HepG2 (cell line): ENCODE data around the gene SIDT1. TPM values are rescaled to one million over a fixed set of nuclear protein-coding genes. Genes with fewer than 3 reads are reported as not detected.
A peak's percentile ranks its signal among the peaks of the same experiment; 100 is the strongest.

ENCODE experiments used
- CHD2 ChIP-seq: IDR thresholded peaks from 2 replicates; pipeline ENCODE4 v1.6.1; 2011; ENCODE audit warnings: low read depth, low read length, improper control_type of control experiment
- CREB1 ChIP-seq, 2 experiments: fragments of 450-650 bp in 1 of 2; IDR thresholded peaks; 2 replicates each; pipeline ENCODE4 v1.6.1; 2016 to 2017; ENCODE audit warnings: control low read depth in 1 of 2, mild to moderate bottlenecking in 1 of 2, missing compliant biosample characterization in 1 of 2, missing genetic modification characterization in 1 of 2
- ETV5 ChIP-seq: IDR thresholded peaks from 2 replicates; pipeline ENCODE4 v1.6.1; 2018; ENCODE audit warnings: missing biosample characterization, missing genetic modification reagents, inconsistent platforms, borderline replicate concordance
- RFX5 ChIP-seq: IDR thresholded peaks from 2 replicates; pipeline ENCODE4 v1.6.1; 2011; ENCODE audit warnings: low read depth, low read length, improper control_type of control experiment
- RNF2 ChIP-seq: fragments of 450-650 bp; conservative IDR thresholded peaks from 2 replicates; pipeline ENCODE4 v1.6.1; 2016; ENCODE audit warnings: low read depth
- RXRB ChIP-seq: IDR thresholded peaks from 2 replicates; pipeline ENCODE4 v1.6.1; 2016; ENCODE audit warnings: borderline replicate concordance, missing genetic modification reagents, missing compliant biosample characterization
- SALL1 ChIP-seq: sonication (generic); formaldehyde crosslinking; IDR thresholded peaks from 2 replicates; pipeline ENCODE4 v1.8.0; 2022; ENCODE audit warnings: mild to moderate bottlenecking, missing genetic modification reagents
- STAG1 ChIP-seq: sonication (generic); formaldehyde crosslinking; IDR thresholded peaks from 2 replicates; pipeline ENCODE4 v1.4.0; 2020; ENCODE audit warnings: missing genetic modification reagents
- TFDP2 ChIP-seq: sonication (generic); formaldehyde crosslinking; IDR thresholded peaks from 2 replicates; pipeline ENCODE4 v1.4.0; 2020; ENCODE audit warnings: missing genetic modification reagents
- ZFY ChIP-seq: sonication (generic); formaldehyde crosslinking; IDR thresholded peaks from 2 replicates; pipeline ENCODE4 v1.4.0; 2020; ENCODE audit warnings: missing genetic modification reagents
- ZKSCAN1 ChIP-seq: fragments of 150-350 bp; IDR thresholded peaks from 2 replicates; pipeline ENCODE4 v1.6.1; 2014; ENCODE audit warnings: low read length
- ZKSCAN5 ChIP-seq: sonication (generic); formaldehyde crosslinking; IDR thresholded peaks from 2 replicates; pipeline ENCODE4 v1.5.1; 2020; ENCODE audit warnings: mild to moderate bottlenecking, missing genetic modification reagents
- ZKSCAN8 ChIP-seq: IDR thresholded peaks from 2 replicates; pipeline ENCODE4 v1.6.1; 2016; ENCODE audit warnings: borderline replicate concordance, missing genetic modification reagents, missing compliant biosample characterization
- ZMYM4 ChIP-seq: sonication (generic); formaldehyde crosslinking; IDR thresholded peaks from 2 replicates; pipeline ENCODE4 v1.8.1; 2023; ENCODE audit warnings: mild to moderate bottlenecking, missing genetic modification reagents
- ZNF230 ChIP-seq: sonication (generic); formaldehyde crosslinking; IDR thresholded peaks from 2 replicates; pipeline ENCODE4 v1.4.0; 2020; ENCODE audit warnings: mild to moderate bottlenecking, missing genetic modification reagents
- ZNF263 ChIP-seq: sonication (generic); formaldehyde crosslinking; IDR thresholded peaks from 2 replicates; pipeline ENCODE4 v1.4.0; 2020; ENCODE audit warnings: missing genetic modification reagents
- ZNF549 ChIP-seq: sonication (generic); formaldehyde crosslinking; IDR thresholded peaks from 2 replicates; pipeline ENCODE4 v1.5.0; 2020; ENCODE audit warnings: missing genetic modification reagents
- ZNF704 ChIP-seq: sonication (generic); formaldehyde crosslinking; IDR thresholded peaks from 2 replicates; pipeline ENCODE4 v1.8.1; 2023; ENCODE audit warnings: mild to moderate bottlenecking, inconsistent platforms, moderate library complexity, missing genetic modification reagents, borderline replicate concordance
- ZNF841 ChIP-seq: sonication (generic); formaldehyde crosslinking; IDR thresholded peaks from 2 replicates; pipeline ENCODE4 v1.8.1; 2023; ENCODE audit warnings: missing genetic modification reagents, borderline replicate concordance
- ZSCAN30 ChIP-seq: sonication (generic); formaldehyde crosslinking; IDR thresholded peaks from 2 replicates; pipeline ENCODE4 v1.5.0; 2020; ENCODE audit warnings: mild to moderate bottlenecking, missing genetic modification reagents
- ZSCAN9 ChIP-seq: IDR thresholded peaks from 2 replicates; pipeline ENCODE4 v1.6.1; 2016; ENCODE audit warnings: borderline replicate concordance
- polyA plus RNA-seq, 8 experiments: library from polyadenylated mRNA; depleted of rRNA in 3 of 8; stranded (reverse) in 7 of 8; unstranded in 1 of 8; fragments of >200 nt; fragmentation: Illumina TruSeq in 4 of 8; extraction: Trizol in 4 of 8; gene quantifications; 2 replicates each; pipeline versions ENCODE4 v1.2.1 to v1.2.3, GENCODE V29; 2011 to 2016; ENCODE audit warnings: low read depth in 4 of 8, missing spikeins in 1 of 8, mixed read lengths in 1 of 8; ENCODE audit not compliant: insufficient read depth in 1 of 8
- total RNA-seq, 5 experiments: library from RNA; depleted of rRNA; stranded (reverse); fragments of >200 nt; fragmentation: Illumina TruSeq; extraction: Trizol; gene quantifications; 2 replicates each; pipeline ENCODE4 v1.2.3, GENCODE V29; 2016; ENCODE audit warnings: low read depth in 1 of 5
- TF ChIP-seq, protein P1 (sequence below): sonication (generic); formaldehyde crosslinking; IDR thresholded peaks from 2 replicates; pipeline ENCODE4 v1.5.0; 2020; ENCODE audit warnings: mild to moderate bottlenecking, missing genetic modification reagents, moderate library complexity
- TF ChIP-seq, protein P2 (sequence below): sonication (generic); formaldehyde crosslinking; conservative IDR thresholded peaks from 2 replicates; pipeline ENCODE4 v1.8.1; 2023; ENCODE audit warnings: missing genetic modification reagents

SIDT1 gene
- total and polyA plus RNA-seq, 2 of the 13 experiments (the other 11 are each of a cell fraction or from before 2014, with no cell fraction given): 0.07 TPM

GRCh38 chr3:113626503-113627371 lies 94.4 kb downstream of the SIDT1 start (continued):
- TF ChIP-seq TFDP2 (0 out of 2 replicates have a peak, but pooled peaks have one; percentile 15), CHD2 (no peak), RXRB (peak; percentile 15; the same call in 1 of the 2 replicates), ZNF230 (CRISPR knock-in tag) (no peak), ZSCAN30 (CRISPR knock-in tag) (no peak), ZFY (CRISPR knock-in tag) (no peak), ZKSCAN1 (peak; percentile 98), RFX5 (no peak), ZMYM4 (CRISPR knock-in tag) (peak; percentile 41; the same call in 1 of the 2 replicates), ZNF841 (CRISPR knock-in tag) (no peak), ZKSCAN8 (no peak), ZNF704 (CRISPR knock-in tag) (no peak), SALL1 (CRISPR knock-in tag) (0 out of 2 replicates have a peak, but pooled peaks have one; percentile 29), STAG1 (peak; percentile 92), ZNF263 (CRISPR knock-in tag) (no peak), ZKSCAN5 (CRISPR knock-in tag) (no peak), CREB1 (IDR thresholded peaks at IDR 0.05) (no peak), CREB1 (CRISPR knock-in tag; IDR thresholded peaks at IDR 0.05) (peak; percentile 20; the same call in 1 of the 2 replicates), ZNF549 (CRISPR knock-in tag) (no peak), ZSCAN9 (CRISPR knock-in tag) (peak; percentile 47; the same call in 1 of the 2 replicates), RNF2 (no peak), ETV5 (CRISPR knock-in tag) (no peak)
- TF ChIP-seq, protein P1, sequence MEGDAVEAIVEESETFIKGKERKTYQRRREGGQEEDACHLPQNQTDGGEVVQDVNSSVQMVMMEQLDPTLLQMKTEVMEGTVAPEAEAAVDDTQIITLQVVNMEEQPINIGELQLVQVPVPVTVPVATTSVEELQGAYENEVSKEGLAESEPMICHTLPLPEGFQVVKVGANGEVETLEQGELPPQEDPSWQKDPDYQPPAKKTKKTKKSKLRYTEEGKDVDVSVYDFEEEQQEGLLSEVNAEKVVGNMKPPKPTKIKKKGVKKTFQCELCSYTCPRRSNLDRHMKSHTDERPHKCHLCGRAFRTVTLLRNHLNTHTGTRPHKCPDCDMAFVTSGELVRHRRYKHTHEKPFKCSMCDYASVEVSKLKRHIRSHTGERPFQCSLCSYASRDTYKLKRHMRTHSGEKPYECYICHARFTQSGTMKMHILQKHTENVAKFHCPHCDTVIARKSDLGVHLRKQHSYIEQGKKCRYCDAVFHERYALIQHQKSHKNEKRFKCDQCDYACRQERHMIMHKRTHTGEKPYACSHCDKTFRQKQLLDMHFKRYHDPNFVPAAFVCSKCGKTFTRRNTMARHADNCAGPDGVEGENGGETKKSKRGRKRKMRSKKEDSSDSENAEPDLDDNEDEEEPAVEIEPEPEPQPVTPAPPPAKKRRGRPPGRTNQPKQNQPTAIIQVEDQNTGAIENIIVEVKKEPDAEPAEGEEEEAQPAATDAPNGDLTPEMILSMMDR (CRISPR knock-in tag): peak; percentile 86
- TF ChIP-seq, protein P2, sequence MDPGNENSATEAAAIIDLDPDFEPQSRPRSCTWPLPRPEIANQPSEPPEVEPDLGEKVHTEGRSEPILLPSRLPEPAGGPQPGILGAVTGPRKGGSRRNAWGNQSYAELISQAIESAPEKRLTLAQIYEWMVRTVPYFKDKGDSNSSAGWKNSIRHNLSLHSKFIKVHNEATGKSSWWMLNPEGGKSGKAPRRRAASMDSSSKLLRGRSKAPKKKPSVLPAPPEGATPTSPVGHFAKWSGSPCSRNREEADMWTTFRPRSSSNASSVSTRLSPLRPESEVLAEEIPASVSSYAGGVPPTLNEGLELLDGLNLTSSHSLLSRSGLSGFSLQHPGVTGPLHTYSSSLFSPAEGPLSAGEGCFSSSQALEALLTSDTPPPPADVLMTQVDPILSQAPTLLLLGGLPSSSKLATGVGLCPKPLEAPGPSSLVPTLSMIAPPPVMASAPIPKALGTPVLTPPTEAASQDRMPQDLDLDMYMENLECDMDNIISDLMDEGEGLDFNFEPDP (CRISPR knock-in tag): 0 out of 2 replicates have a peak, but pooled peaks have one; percentile 56
